Measurements from ENCODE around the gene SLC35E3.
A peak's percentile ranks its signal among the peaks of the same experiment; 100 is the strongest.

The SLC35E3 gene

GRCh38 chr12:68745904-68746571, at the start of gene SLC35E3:
SLC35E3 (plus strand) TSS chr12:68746176; CDS start chr12:68746378, 202 bp downstream.
- peak; percentile 71 to 84 for DNase-seq (ENCODE audit: extremely low read depth in 1 of 2, low read depth in 1 of 2)

GRCh38 chr12:68699486-68699885, 46.5 kb upstream of the SLC35E3 start:
- DNase-seq (ENCODE audit: extremely low read depth in 1 of 2, low read depth in 1 of 2), result no peak

GRCh38 chr12:68727776-68728175, 18.2 kb upstream of the SLC35E3 start:
- DNase-seq (ENCODE audit: extremely low read depth in 1 of 2, low read depth in 1 of 2), result no peak

- DNase-seq (ENCODE audit: extremely low read depth in 1 of 2, low read depth in 1 of 2), result no peak
Observed at GRCh38 chr12:68733661-68734071, 12.3 kb upstream of the SLC35E3 start.

GRCh38 chr12:68739891-68740290, 6.1 kb upstream of the SLC35E3 start:
- no peak for DNase-seq (ENCODE audit: extremely low read depth in 1 of 2, low read depth in 1 of 2)

GRCh38 chr12:68743356-68743755, 2.6 kb upstream of the SLC35E3 start:
- no peak for DNase-seq (ENCODE audit: extremely low read depth in 1 of 2, low read depth in 1 of 2)

- no peak for DNase-seq (ENCODE audit: extremely low read depth in 1 of 2, low read depth in 1 of 2)
Observed at GRCh38 chr12:68745376-68745903, 536 bp upstream of the SLC35E3 start.

GRCh38 chr12:68746572-68747180, 700 bp downstream of the SLC35E3 start:
- DNase-seq (ENCODE audit: extremely low read depth in 1 of 2, low read depth in 1 of 2), result peak in 1 of 2 donors; percentile 0

GRCh38 chr12:68749443-68749842, 3.5 kb downstream of the SLC35E3 start:
- no peak for DNase-seq (ENCODE audit: extremely low read depth in 1 of 2, low read depth in 1 of 2)

GRCh38 chr12:68749861-68750260, 3.9 kb downstream of the SLC35E3 start:
- DNase-seq (ENCODE audit: extremely low read depth in 1 of 2, low read depth in 1 of 2), result no peak

- DNase-seq (ENCODE audit: extremely low read depth in 1 of 2, low read depth in 1 of 2), result no peak
Observed at GRCh38 chr12:68750506-68750905, 4.5 kb downstream of the SLC35E3 start.

GRCh38 chr12:68755536-68756243, 9.7 kb downstream of the SLC35E3 start:
- no peak for DNase-seq (ENCODE audit: extremely low read depth in 1 of 2, low read depth in 1 of 2)

GRCh38 chr12:68759852-68760251, 13.9 kb downstream of the SLC35E3 start:
- no peak for DNase-seq (ENCODE audit: extremely low read depth in 1 of 2, low read depth in 1 of 2)

GRCh38 chr12:68760806-68761441, 14.9 kb downstream of the SLC35E3 start:
- DNase-seq (ENCODE audit: extremely low read depth in 1 of 2, low read depth in 1 of 2), result no peak

GRCh38 chr12:68761442-68761812, 15.5 kb downstream of the SLC35E3 start:
- no peak for DNase-seq (ENCODE audit: extremely low read depth in 1 of 2, low read depth in 1 of 2)

- no peak for DNase-seq (ENCODE audit: extremely low read depth in 1 of 2, low read depth in 1 of 2)
Observed at GRCh38 chr12:68761901-68762630, 16.1 kb downstream of the SLC35E3 start.

GRCh38 chr12:68762691-68763090, 16.7 kb downstream of the SLC35E3 start:
- no peak for DNase-seq (ENCODE audit: extremely low read depth in 1 of 2, low read depth in 1 of 2)

GRCh38 chr12:68765696-68766095, 19.7 kb downstream of the SLC35E3 start:
- no peak for DNase-seq (ENCODE audit: extremely low read depth in 1 of 2, low read depth in 1 of 2)

- no peak for DNase-seq (ENCODE audit: extremely low read depth in 1 of 2, low read depth in 1 of 2)
Observed at GRCh38 chr12:68766646-68767045, 20.7 kb downstream of the SLC35E3 start.

GRCh38 chr12:68767191-68767590, 21.2 kb downstream of the SLC35E3 start:
- DNase-seq (ENCODE audit: extremely low read depth in 1 of 2, low read depth in 1 of 2), result no peak
